H1 (cell line): ENCODE data around the gene CEP41. TPM values are rescaled to one million over a fixed set of nuclear protein-coding genes. Genes with fewer than 3 reads are reported as not detected.

Experiments used
- CTCF ChIA-PET: fragments of 300-600 bp; sonication (Branson Sonifier 250); formaldehyde crosslinking; loops from one replicate; lab custom pipeline; 2021; ENCODE audit not compliant: partially characterized antibody; lab: Charles Lee
- POLR2A ChIA-PET: fragments of 300-600 bp; sonication (Branson Sonifier 250); formaldehyde crosslinking; loops from one replicate; lab custom pipeline; 2021; ENCODE audit warnings: inconsistent platforms; ENCODE audit not compliant: partially characterized antibody; lab: Charles Lee
- DNase-seq, 2 experiments: peaks; one replicate each; pipeline versions ENCODE4 v3.0.0 to v3.0.0-alpha.2; 2010 to 2022; ENCODE audit warnings: low spot score in 2 of 2, low read depth in 1 of 2, mixed read lengths in 1 of 2
- FAIRE-seq: peaks from 2 replicates; lab custom pipeline; 2011; peaks lifted over from hg19 to GRCh38; lab: Jason Lieb, UNC
- H2AFZ ChIP-seq: 2 replicates; pipeline ENCODE4 v1.8.1; 2012; ENCODE audit warnings: low read length, inconsistent platforms
- H2AK5ac ChIP-seq: 2 replicates; pipeline ENCODE4 v1.6.1; 2013; ENCODE audit warnings: low read depth, low read length
- H2BK120ac ChIP-seq: replicated peaks from 2 replicates; pipeline ENCODE3; 2013; ENCODE audit warnings: low read depth, low read length, inconsistent platforms
- H2BK12ac ChIP-seq: 2 replicates; pipeline ENCODE4 v1.6.1; 2013; ENCODE audit warnings: low read depth, low read length
- H2BK15ac ChIP-seq: 2 replicates; pipeline ENCODE4 v1.6.1; 2013; ENCODE audit warnings: low read length
- H2BK20ac ChIP-seq: 2 replicates; pipeline ENCODE4 v1.6.1; 2013; ENCODE audit warnings: low read length
- H2BK5ac ChIP-seq: 2 replicates; pipeline ENCODE4 v1.6.1; 2013; ENCODE audit warnings: low read depth, low read length
- H3K14ac ChIP-seq: 2 replicates; pipeline ENCODE4 v1.6.1; 2013; ENCODE audit warnings: inconsistent platforms; ENCODE audit not compliant: insufficient read length
- H3K18ac ChIP-seq: 2 replicates; pipeline ENCODE4 v1.6.1; 2013; ENCODE audit warnings: low read length; ENCODE audit errors: extremely low read depth
- H3K23ac ChIP-seq: 2 replicates; pipeline ENCODE4 v1.6.1; 2013; ENCODE audit warnings: inconsistent platforms; ENCODE audit not compliant: insufficient read length
- H3K23me2 ChIP-seq: 2 replicates; pipeline ENCODE4 v1.6.1; 2013; ENCODE audit warnings: low read depth, low read length
- H3K27ac ChIP-seq: 2 replicates; pipeline ENCODE4 v1.6.1; 2011; ENCODE audit warnings: low read depth, low read length, inconsistent platforms
- H3K27me3 ChIP-seq, 4 experiments: replicated peaks in 1 of 4; 1 replicate in 1 of 4; 2 replicates in 3 of 4; pipeline versions ENCODE4 v1.6.1 to v1.8.1; 2011 to 2013; ENCODE audit warnings: low read length in 3 of 4, mild to moderate bottlenecking in 3 of 4, inconsistent platforms in 2 of 4, mixed read lengths in 2 of 4, moderate library complexity in 1 of 4; ENCODE audit not compliant: control insufficient read depth in 3 of 4, insufficient read depth in 3 of 4; ENCODE audit errors: extremely low read depth in 1 of 4
- H3K36me3 ChIP-seq, 4 experiments: 2 replicates each; pipeline versions ENCODE4 v1.6.1 to v1.8.1; 2011 to 2013; ENCODE audit warnings: mild to moderate bottlenecking in 4 of 4, low read length in 3 of 4, moderate library complexity in 2 of 4, control low read depth in 1 of 4, inconsistent platforms in 1 of 4; ENCODE audit not compliant: insufficient read depth in 4 of 4, control insufficient read depth in 2 of 4
- H3K4ac ChIP-seq: replicated peaks from 2 replicates; pipeline ENCODE3; 2013; ENCODE audit warnings: low read length, low read depth, mixed read lengths, inconsistent platforms; ENCODE audit not compliant: insufficient read length
- H3K4me1 ChIP-seq, 4 experiments: replicated peaks in 1 of 4; 1 replicate in 1 of 4; 2 replicates in 3 of 4; pipeline versions ENCODE4 v1.6.1 to v1.8.1; 2011 to 2013; ENCODE audit warnings: low read length in 3 of 4, inconsistent platforms in 2 of 4, mixed read lengths in 1 of 4; ENCODE audit not compliant: insufficient read depth in 4 of 4, control insufficient read depth in 3 of 4
- H3K4me2 ChIP-seq, 2 experiments: 2 replicates each; pipeline versions ENCODE4 v1.6.1 to v1.8.1; 2011 to 2013; ENCODE audit warnings: low read depth in 2 of 2, low read length in 2 of 2, control low read depth in 1 of 2, inconsistent platforms in 1 of 2, mild to moderate bottlenecking in 1 of 2; ENCODE audit not compliant: insufficient read depth in 1 of 2
- H3K4me3 ChIP-seq, 4 experiments: fragments of 200-600, 300-600 bp in 1 of 4; sonication (generic), shearing (Covaris generic), sonication (Bioruptor Twin) in 1 of 4; 2 replicates each; pipeline versions ENCODE4 v1.5.1 to v1.8.1; 2011 to 2016; ENCODE audit warnings: low read length in 4 of 4, low read depth in 3 of 4, control low read depth in 2 of 4, inconsistent platforms in 2 of 4, mild to moderate bottlenecking in 2 of 4, mixed read lengths in 1 of 4, moderate library complexity in 1 of 4; ENCODE audit not compliant: insufficient read depth in 2 of 4; ENCODE audit errors: extremely low read depth in 1 of 4
- H3K56ac ChIP-seq: replicated peaks from 2 replicates; pipeline ENCODE3; 2013; ENCODE audit warnings: low read depth, mild to moderate bottlenecking, mixed read lengths, low read length, inconsistent platforms; ENCODE audit not compliant: insufficient read length
- H3K79me1 ChIP-seq: 2 replicates; pipeline ENCODE4 v1.6.1; 2013; ENCODE audit warnings: low read depth, low read length, control low read depth
- H3K79me2 ChIP-seq, 2 experiments: 2 replicates each; pipeline versions ENCODE4 v1.6.1 to v1.8.1; 2012 to 2013; ENCODE audit warnings: low read length in 2 of 2, mild to moderate bottlenecking in 2 of 2, inconsistent platforms in 1 of 2; ENCODE audit not compliant: insufficient read depth in 2 of 2, control insufficient read depth in 1 of 2
- H3K9ac ChIP-seq, 4 experiments: replicated peaks in 1 of 4; 1 replicate in 1 of 4; 2 replicates in 3 of 4; pipeline versions ENCODE4 v1.6.1 to v1.8.1; 2011 to 2013; ENCODE audit warnings: low read depth in 3 of 4, low read length in 3 of 4, control low read depth in 2 of 4, mild to moderate bottlenecking in 2 of 4, moderate library complexity in 2 of 4, inconsistent platforms in 1 of 4; ENCODE audit errors: extremely low read depth in 1 of 4
- H3K9me3 ChIP-seq, 2 experiments: 2 replicates each; pipeline versions ENCODE4 v1.6.1 to v1.8.1; 2012 to 2013; ENCODE audit warnings: mild to moderate bottlenecking in 2 of 2, moderate library complexity in 2 of 2, control low read depth in 1 of 2, inconsistent platforms in 1 of 2, low read depth in 1 of 2, low read length in 1 of 2, mixed read lengths in 1 of 2; ENCODE audit not compliant: insufficient read depth in 2 of 2
- H4K20me1 ChIP-seq, 2 experiments: replicated peaks in 1 of 2; 2 replicates each; pipeline versions ENCODE3 to v1.8.1; 2011 to 2013; ENCODE audit warnings: inconsistent platforms in 2 of 2, low read length in 2 of 2, mild to moderate bottlenecking in 1 of 2; ENCODE audit not compliant: insufficient read depth in 2 of 2, control insufficient read depth in 1 of 2
- H4K5ac ChIP-seq: 2 replicates; pipeline ENCODE4 v1.6.1; 2013; ENCODE audit warnings: low read length, low read depth, mixed read lengths, inconsistent platforms; ENCODE audit not compliant: insufficient read length
- H4K8ac ChIP-seq: 2 replicates; pipeline ENCODE4 v1.8.0; 2013; ENCODE audit warnings: mild to moderate bottlenecking, moderate library complexity, low read length, inconsistent platforms; ENCODE audit not compliant: insufficient read depth; ENCODE audit errors: extremely low read depth
- H4K91ac ChIP-seq: replicated peaks from 2 replicates; pipeline ENCODE3; 2013; ENCODE audit warnings: low read length, mixed read lengths, inconsistent platforms; ENCODE audit not compliant: insufficient read length
- CBX8 ChIP-seq: fragments of 300-800, 300-1000 bp; sonication (generic); IDR thresholded peaks from 2 replicates; pipeline ENCODE4 v1.7.1; 2016; ENCODE audit warnings: low read depth, low read length, borderline replicate concordance
- CTBP2 ChIP-seq: IDR thresholded peaks from 2 replicates; pipeline ENCODE4 v1.7.0; 2011; ENCODE audit warnings: borderline replicate concordance, mild to moderate bottlenecking, moderate library complexity, mixed read lengths, low read length; ENCODE audit not compliant: insufficient read depth, insufficient read length
- EGR1 ChIP-seq: IDR thresholded peaks from 2 replicates; pipeline ENCODE4 v1.6.1; 2011; ENCODE audit warnings: low read depth, low read length, borderline replicate concordance
- EZH2 ChIP-seq: fragments of 200-600 bp; sonication (generic); IDR thresholded peaks from 2 replicates; pipeline ENCODE4 v1.7.1; 2012; ENCODE audit warnings: low read depth, mild to moderate bottlenecking, moderate library complexity, low read length, inconsistent platforms; ENCODE audit not compliant: severe bottlenecking
- FOSL1 ChIP-seq: IDR thresholded peaks from 2 replicates; pipeline ENCODE4 v1.6.1; 2011; ENCODE audit warnings: mild to moderate bottlenecking, low read depth, low read length, moderate library complexity; ENCODE audit not compliant: insufficient read depth
- GABPA ChIP-seq: IDR thresholded peaks from 2 replicates; pipeline ENCODE4 v1.6.1; 2011; ENCODE audit warnings: mild to moderate bottlenecking, low read length, moderate library complexity, borderline replicate concordance; ENCODE audit not compliant: insufficient read depth
- HDAC6 ChIP-seq: IDR thresholded peaks from one replicate; pipeline ENCODE4 v1.7.1; 2012; ENCODE audit warnings: low read depth, mild to moderate bottlenecking, inconsistent platforms, low read length, moderate library complexity
- JUN ChIP-seq: IDR thresholded peaks from 2 replicates; pipeline ENCODE4 v1.6.1; 2011; ENCODE audit warnings: low read depth, mild to moderate bottlenecking, improper control_type of control experiment, low read length
- NANOG ChIP-seq: IDR thresholded peaks from 2 replicates; pipeline ENCODE4 v1.6.1; 2011; ENCODE audit warnings: low read length, low read depth, mild to moderate bottlenecking, inconsistent platforms; ENCODE audit not compliant: insufficient read depth, poor library complexity, severe bottlenecking
- RXRA ChIP-seq: IDR thresholded peaks from 2 replicates; pipeline ENCODE4 v1.6.1; 2011; ENCODE audit warnings: low read depth, mild to moderate bottlenecking, low read length, moderate library complexity; ENCODE audit not compliant: insufficient read depth
- SAP30 ChIP-seq: fragments of 300-600 bp; sonication (generic); IDR thresholded peaks from 2 replicates; pipeline ENCODE4 v1.7.1; 2012; ENCODE audit warnings: low read length, moderate library complexity, mild to moderate bottlenecking, inconsistent platforms; ENCODE audit not compliant: insufficient read depth, insufficient replicate concordance
- WGBS, 2 experiments: shearing (Covaris generic) in 1 of 2; methylation state at CpG; one replicate each; pipeline versions ENCODE4 v1.1.6 to v1.1.7; 2013 to 2015; ENCODE audit warnings: low lambda C conversion rate in 2 of 2, mixed read lengths in 2 of 2, inconsistent platforms in 1 of 2, low coverage in 1 of 2, missing lambda C conversion rate in 1 of 2; ENCODE audit not compliant: insufficient replicate concordance in 2 of 2, insufficient coverage in 1 of 2, insufficient read length in 1 of 2; ENCODE audit errors: extremely low coverage in 1 of 2, missing lambda C conversion rate in 1 of 2; 5-methylcytosine and 5-hydroxymethylcytosine counted together
- polyA plus RNA-seq, 7 experiments: library from polyadenylated mRNA; depleted of rRNA in 3 of 7; stranded (reverse) in 5 of 7; unstranded in 2 of 7; fragments of >200 nt in 5 of 7; fragments of 200-250 nt in 2 of 7; gene quantifications; 1 replicate in 5 of 7; 2 replicates in 1 of 7; 4 replicates in 1 of 7; pipeline versions ENCODE4 v1.2.1 to v1.2.3, GENCODE V29; 2011 to 2013; ENCODE audit warnings: missing spikeins in 2 of 7, mixed read lengths in 2 of 7
- total RNA-seq: library from RNA; stranded (reverse); fragmentation: NEBNext Ultra II Directional; extraction: Animal tissue kit (Norgen Biotek cat#: 25700); gene quantifications from 2 replicates; pipeline ENCODE4 v1.2.1, GENCODE V29; 2021
- TF ChIP-seq, protein P1 (sequence below): IDR thresholded peaks from 2 replicates; pipeline ENCODE4 v1.6.1; 2012; ENCODE audit warnings: inconsistent platforms

CEP41 gene
- total and polyA plus RNA-seq, 2 of the 8 experiments (the other 6 are each of a cell fraction or from before 2014, with no cell fraction given): 9.3 to 12.8 TPM

DNA sequence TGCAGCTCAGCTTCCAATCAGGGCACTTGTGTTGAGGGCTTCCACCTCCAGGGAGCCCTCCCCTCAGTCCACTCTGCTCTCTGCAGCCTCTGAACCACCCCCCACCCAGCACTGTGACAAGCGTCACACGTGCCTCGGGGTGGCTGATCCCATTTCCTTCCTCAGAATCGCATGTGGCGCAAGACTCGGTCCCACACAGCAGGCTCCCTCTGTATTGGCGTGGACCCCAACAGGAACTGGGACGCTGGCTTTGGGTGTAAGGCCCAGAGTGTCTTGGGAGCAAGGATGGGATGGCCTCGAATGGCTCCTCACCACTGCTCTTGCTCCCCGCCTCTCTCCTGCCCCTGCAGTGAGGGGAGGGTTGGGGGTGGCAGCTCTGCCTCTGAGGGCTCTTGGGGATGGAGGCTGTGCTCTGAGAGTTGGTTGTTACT lies 56.4 kb downstream of the CEP41 start:
- no peaks in the 10 kb centered on the region for H3K79me2 ChIP-seq
- no peak overlapping the region for H2AK5ac ChIP-seq
- no peaks in the 10 kb centered on the region; a peak in 1 of 7 replicates for H3K27me3 ChIP-seq
- H3K4me1 ChIP-seq: peaks cover 0 to 2% (median 0%) of the 10 kb centered on the region in 4 experiments; a peak in 1 of 7 replicates
- H3K27ac ChIP-seq: no peak overlapping the region
- no peak overlapping the region for H3K4me3 ChIP-seq
- H3K9ac ChIP-seq: no peak overlapping the region
- 91% methylated on average over 10 of the region's 10 CpGs; no CpG with 5 or more reads in 1 of the 2 experiments for WGBS, 2 experiments
- FAIRE-seq: no peak
- H3K79me1 ChIP-seq: no peaks in the 10 kb centered on the region
- H2BK12ac ChIP-seq: no peak overlapping the region
- no peak overlapping the region for H2AFZ ChIP-seq
- no peak overlapping the region for H3K56ac ChIP-seq
- H3K14ac ChIP-seq: no peak overlapping the region
- H3K4ac ChIP-seq: no peak overlapping the region
- no peak overlapping the region for H3K18ac ChIP-seq
- DNase-seq: no peak
- H4K91ac ChIP-seq: no peak overlapping the region
- no peak overlapping the region for H2BK5ac ChIP-seq
- no peak overlapping the region for H2BK20ac ChIP-seq
- no peaks in the 10 kb centered on the region for H4K20me1 ChIP-seq
- H3K36me3 ChIP-seq: no peaks in the 10 kb centered on the region
- ChIA-PET CTCF (interaction anchor here (2.1 kb wide), 1 partner anchor 10 kb away, joined by 5 read pairs; no protein-coding TSS in a partner anchor), POLR2A (no interaction called here)
- no peak overlapping the region for H4K8ac ChIP-seq
- no peak overlapping the region for H2BK15ac ChIP-seq
- no peaks in the 10 kb centered on the region; the same call in 1 of the 2 replicates for H3K23me2 ChIP-seq
- H4K5ac ChIP-seq: no peak overlapping the region
- no peak overlapping the region for H2BK120ac ChIP-seq
- no peak overlapping the region for H3K23ac ChIP-seq
- H3K9me3 ChIP-seq: no peaks in the 10 kb centered on the region
- no peak overlapping the region for H3K4me2 ChIP-seq
- TF ChIP-seq, protein P1, sequence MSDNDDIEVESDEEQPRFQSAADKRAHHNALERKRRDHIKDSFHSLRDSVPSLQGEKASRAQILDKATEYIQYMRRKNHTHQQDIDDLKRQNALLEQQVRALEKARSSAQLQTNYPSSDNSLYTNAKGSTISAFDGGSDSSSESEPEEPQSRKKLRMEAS: no peak
- no peak for TF ChIP-seq NANOG
- no peak for TF ChIP-seq EGR1
- TF ChIP-seq EZH2: no peak
- no peak for TF ChIP-seq SAP30
- TF ChIP-seq RXRA: no peak
- no peak for TF ChIP-seq JUN
- no peak for TF ChIP-seq CTBP2
- no peak for TF ChIP-seq CBX8
- no peak for TF ChIP-seq FOSL1
- no peak for TF ChIP-seq HDAC6
- TF ChIP-seq GABPA: no peak
